HEK293 (cell line): ENCODE measurements around the gene DNAJB1.

Source experiments
- CTCF ChIP-seq: fragments of 450-650 bp; formaldehyde crosslinking; IDR thresholded peaks from 2 replicates; pipeline ENCODE4 v1.5.1; 2016; ENCODE audit warnings: missing biosample characterization, missing genetic modification characterization
- ELK4 ChIP-seq: IDR thresholded peaks from 2 replicates; pipeline ENCODE4 v1.6.1; 2011; ENCODE audit warnings: mild to moderate bottlenecking, low read depth, low read length, borderline replicate concordance
- KLF1 ChIP-seq: fragments of 450-650 bp; formaldehyde crosslinking; IDR thresholded peaks from 2 replicates; pipeline ENCODE4 v1.5.1; 2016; ENCODE audit warnings: missing biosample characterization, missing genetic modification characterization
- PRDM10 ChIP-seq: fragments of 450-650 bp; formaldehyde crosslinking; IDR thresholded peaks from 2 replicates; pipeline ENCODE4 v1.5.1; 2016; ENCODE audit warnings: missing biosample characterization, missing genetic modification characterization
- ZNF133 ChIP-seq: fragments of 450-650 bp; formaldehyde crosslinking; IDR thresholded peaks from 2 replicates; pipeline ENCODE4 v1.5.1; 2016; ENCODE audit warnings: missing biosample characterization, missing genetic modification characterization
- ZNF18 ChIP-seq: fragments of 450-650 bp; formaldehyde crosslinking; IDR thresholded peaks from 2 replicates; pipeline ENCODE4 v1.5.1; 2016; ENCODE audit warnings: missing biosample characterization, missing genetic modification characterization
- ZNF274 ChIP-seq, 2 experiments: fragments of 200-500 bp in 1 of 2; fragments of 450-650 bp in 1 of 2; sonication (Bioruptor generic) in 1 of 2; formaldehyde crosslinking in 1 of 2; IDR thresholded peaks; 2 replicates each; pipeline versions ENCODE4 v1.5.1 to v1.6.1; 2014 to 2016; ENCODE audit warnings: borderline replicate concordance in 1 of 2, inconsistent platforms in 1 of 2, low read length in 1 of 2, missing biosample characterization in 1 of 2, missing genetic modification characterization in 1 of 2
- ZNF292 ChIP-seq: fragments of 450-650 bp; formaldehyde crosslinking; IDR thresholded peaks from 2 replicates; pipeline ENCODE4 v1.5.1; 2016; ENCODE audit warnings: low read depth, missing biosample characterization, missing genetic modification characterization, borderline replicate concordance
- ZNF544 ChIP-seq: fragments of 450-650 bp; formaldehyde crosslinking; IDR thresholded peaks from 2 replicates; pipeline ENCODE4 v1.5.0; 2017; ENCODE audit warnings: missing biosample characterization, missing genetic modification characterization
- ZNF76 ChIP-seq: fragments of 450-650 bp; formaldehyde crosslinking; IDR thresholded peaks from 2 replicates; pipeline ENCODE4; 2016; ENCODE audit warnings: low read depth, missing biosample characterization, missing genetic modification characterization, borderline replicate concordance
- ZNF776 ChIP-seq: fragments of 450-650 bp; formaldehyde crosslinking; IDR thresholded peaks from 2 replicates; pipeline ENCODE4 v1.5.0; 2017; ENCODE audit warnings: missing biosample characterization, missing genetic modification characterization, borderline replicate concordance

GRCh38 chr19:14566712-14567077 lies 48.5 kb upstream of the DNAJB1 start:
- TF ChIP-seq ELK4: no peak
- TF ChIP-seq ZNF274 (IDR thresholded peaks at IDR 0.05; ENCODE audit: low read length): no peak
- no peak for TF ChIP-seq ZNF274 (tag by site-specific recombination; IDR thresholded peaks at IDR 0.05; ENCODE audit: borderline replicate concordance)
- TF ChIP-seq ZNF292: no peak
- TF ChIP-seq CTCF: no peak
- no peak for TF ChIP-seq KLF1 (tag by site-specific recombination)
- no peak for TF ChIP-seq ZNF18 (tag by site-specific recombination)
- TF ChIP-seq ZNF133 (tag by site-specific recombination): no peak
- no peak for TF ChIP-seq ZNF544
- no peak for TF ChIP-seq ZNF776 (tag by site-specific recombination)
- TF ChIP-seq PRDM10 (tag by site-specific recombination): no peak
- TF ChIP-seq ZNF76 (tag by site-specific recombination): no peak
